ENCODE results near the gene PAPOLG.

PAPOLG gene

DNA sequence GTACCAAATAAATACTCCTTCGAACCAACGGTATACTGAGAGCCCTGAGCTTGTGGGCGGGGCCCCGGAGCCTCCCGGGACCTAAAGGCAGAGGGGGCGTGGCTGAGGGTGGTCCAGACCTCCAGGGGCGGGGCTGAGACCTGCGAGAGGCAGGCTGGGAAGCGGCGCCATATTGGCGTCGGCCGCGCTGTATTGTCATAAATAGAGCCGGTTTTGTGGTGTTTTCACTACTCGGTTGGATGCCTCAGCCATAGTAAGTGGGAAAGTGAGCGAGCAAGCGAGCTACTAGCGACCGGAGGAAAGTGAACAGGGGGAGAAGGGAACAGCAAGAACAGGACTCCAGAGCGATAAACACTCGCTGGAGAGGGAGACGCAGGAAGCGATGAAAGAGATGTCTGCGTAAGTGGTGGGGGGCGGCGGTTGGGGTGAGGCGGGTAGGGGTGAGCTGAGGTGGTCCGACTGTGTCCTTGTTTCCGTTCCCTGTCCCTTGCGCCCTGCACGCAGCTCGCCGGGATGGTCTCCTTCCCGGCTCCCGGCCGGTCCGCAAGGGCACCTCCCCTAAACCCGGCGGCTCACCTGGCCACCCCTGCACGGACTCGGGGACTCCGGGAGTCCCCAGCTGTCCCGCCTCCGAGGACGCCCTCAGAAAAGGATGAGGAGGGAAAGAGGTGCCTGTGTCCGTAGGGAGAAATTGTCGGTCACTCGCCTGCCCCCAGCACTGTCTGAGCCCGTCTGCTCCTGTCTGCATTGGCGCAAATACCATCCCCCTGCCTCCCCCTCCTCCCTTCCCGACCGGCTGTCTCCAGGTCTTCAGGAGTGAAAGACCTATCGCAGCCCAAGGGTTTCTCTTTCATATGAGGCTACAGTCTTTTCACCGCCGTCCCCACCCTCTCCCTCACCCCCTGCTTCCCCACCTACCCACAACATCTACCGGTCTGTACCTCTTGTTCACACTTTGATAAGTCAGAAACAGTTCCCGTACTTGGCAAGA is at the start of gene PAPOLG:
TSS of gene PAPOLG (plus strand) at position 172 of the 991 bp plus-strand sequence. CDS start at position 383, 211 bp downstream.
- peak; percentile 82 for DNase-seq (ENCODE audit: low spot score)

GRCh38 chr2:60707750-60708371 is 48.2 kb upstream of the PAPOLG start:
- DNase-seq (ENCODE audit: low spot score), result peak; percentile 31

- DNase-seq (ENCODE audit: low spot score), result no peak
These were observed 47.3 kb upstream of the PAPOLG start for GRCh38 chr2:60708630-60709320.

- no peak for DNase-seq (ENCODE audit: low spot score)
These were observed 45.4 kb upstream of the PAPOLG start for GRCh38 chr2:60710707-60711106.

DNA sequence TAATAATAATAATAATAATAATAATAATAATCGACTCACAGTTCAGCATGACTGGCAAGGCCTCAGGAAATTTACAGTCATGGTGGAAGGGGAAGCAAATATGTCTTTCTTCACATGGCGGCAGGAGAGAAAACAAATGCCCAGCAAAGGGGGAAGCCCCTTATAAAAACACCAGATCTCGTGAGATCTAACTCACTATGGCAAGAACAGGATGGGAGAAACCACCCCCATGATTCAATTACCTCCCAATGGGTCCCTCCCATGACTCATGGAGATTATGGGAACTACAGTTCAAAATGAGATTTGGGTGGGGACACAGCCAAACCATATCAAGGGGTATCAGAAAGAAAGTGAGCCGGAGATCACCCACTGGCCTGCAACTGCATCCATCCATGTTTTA is 40.5 kb upstream of the PAPOLG start:
- no peak for DNase-seq (ENCODE audit: low spot score)

DNA sequence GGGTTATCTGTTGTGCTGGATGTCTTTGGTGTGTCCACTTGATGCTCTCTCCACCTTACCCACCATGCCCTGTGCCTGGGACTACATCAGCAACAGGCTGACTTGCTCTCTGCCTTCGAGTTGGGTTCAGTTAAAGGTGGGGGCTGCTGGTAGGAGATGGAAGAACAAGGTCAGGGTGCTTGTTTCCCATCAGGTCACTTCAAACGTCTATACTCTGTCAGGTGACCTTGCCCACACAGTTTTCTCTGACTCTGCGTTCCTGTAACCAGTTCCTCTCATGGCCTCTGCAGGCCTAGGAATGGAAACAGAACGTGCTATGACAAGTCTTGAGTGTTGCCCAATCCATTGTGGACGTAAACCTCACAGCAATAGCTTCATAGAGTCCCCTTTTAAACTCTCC is 38.4 kb upstream of the PAPOLG start:
- DNase-seq (ENCODE audit: low spot score), result no peak

DNA sequence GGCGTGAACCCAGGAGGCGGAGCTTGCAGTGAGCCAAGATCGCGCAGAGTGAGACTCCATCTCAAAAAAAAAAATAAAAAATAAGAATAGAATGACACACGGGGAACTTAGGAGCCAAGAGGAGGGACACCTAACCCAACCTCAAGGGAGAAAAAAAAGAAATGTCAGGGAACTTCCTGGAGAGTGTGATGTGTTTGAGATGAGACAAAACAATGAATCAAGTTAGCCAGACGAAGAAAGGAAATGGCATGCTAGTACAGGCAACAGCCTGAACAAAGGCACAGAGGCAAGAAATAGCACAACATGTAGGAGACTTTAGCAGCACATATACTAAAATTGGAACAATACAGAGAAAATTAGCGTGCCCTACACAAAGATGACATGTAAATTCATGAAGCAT is 36.7 kb upstream of the PAPOLG start:
- no peak for DNase-seq (ENCODE audit: low spot score)

GRCh38 chr2:60725466-60725865 is 30.6 kb upstream of the PAPOLG start:
- no peak for DNase-seq (ENCODE audit: low spot score)

DNA sequence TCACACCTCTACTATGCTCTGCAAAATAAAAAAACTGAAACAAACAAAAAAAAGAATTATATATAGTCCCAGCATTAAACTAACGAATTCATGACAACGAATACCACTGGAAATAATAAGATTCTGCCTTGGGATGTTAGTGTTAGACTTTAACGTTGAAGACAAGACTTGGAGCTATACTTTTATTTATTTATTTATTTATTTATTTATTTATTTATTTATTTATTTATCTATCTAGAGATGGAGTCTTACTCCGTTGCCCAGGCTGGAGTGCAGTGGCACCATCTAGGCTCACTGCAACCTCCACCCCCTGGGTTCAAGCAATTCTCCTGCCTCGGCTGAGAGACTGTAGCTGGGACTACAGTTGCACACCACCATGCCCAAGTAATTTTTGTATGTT is 27.2 kb upstream of the PAPOLG start:
- DNase-seq (ENCODE audit: low spot score), result no peak

DNA sequence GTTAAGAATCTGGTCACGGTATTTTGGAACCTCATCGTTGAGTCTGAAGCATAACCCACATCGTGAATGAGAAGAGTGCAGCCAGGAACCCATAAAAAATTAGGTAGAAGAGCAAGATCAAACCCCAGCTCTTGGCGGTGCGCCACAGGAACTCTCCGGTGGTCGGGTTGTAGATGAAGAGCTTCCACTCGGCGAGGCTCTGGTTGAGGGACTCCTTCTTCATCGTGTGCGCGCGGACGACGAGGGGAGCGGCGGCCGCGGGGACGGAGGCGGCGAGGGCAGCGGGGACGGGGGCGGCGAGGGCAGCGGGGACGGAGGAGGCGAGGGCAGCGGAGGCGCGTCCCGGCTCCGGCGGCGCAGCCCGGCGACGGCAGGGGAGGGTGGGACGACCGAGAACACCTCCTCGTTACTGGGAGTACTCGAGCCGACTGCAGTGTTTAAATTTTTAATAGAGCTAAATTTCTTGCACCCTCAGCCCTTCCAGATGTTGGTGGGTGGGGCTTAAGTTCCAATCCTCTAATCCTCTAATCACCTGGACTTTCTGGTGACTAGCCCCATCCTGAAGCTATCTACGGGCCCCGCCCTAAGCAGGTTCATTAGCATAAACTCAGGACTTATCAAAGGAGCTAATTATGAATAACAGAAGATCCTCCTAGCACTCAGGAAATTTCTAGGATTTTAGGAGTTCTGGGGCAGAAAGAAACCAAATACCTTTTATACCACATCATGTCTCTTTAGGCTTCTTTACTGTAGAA is 20.4 kb upstream of the PAPOLG start:
- no peak for DNase-seq (ENCODE audit: low spot score)

DNA sequence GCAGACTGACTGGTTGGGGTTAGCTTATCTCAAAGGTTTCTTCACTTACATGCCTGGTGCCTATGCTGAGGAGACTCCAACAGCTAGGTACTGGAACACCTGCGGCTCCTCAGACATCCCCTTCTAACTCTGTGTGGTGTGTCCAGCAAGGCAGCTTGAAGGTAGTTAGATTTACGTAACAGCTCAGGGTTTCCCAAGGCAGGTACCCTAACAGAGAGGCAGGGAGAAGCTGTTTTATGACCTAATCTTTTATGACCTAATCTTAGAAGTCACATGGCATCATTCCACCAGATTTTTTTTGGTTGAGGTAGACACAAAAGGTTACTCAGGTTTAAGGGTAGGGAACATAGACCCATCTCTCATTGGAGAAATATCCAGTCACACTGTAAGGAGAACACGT is 17.4 kb upstream of the PAPOLG start:
- DNase-seq (ENCODE audit: low spot score), result no peak

GRCh38 chr2:60739156-60739555 is 16.9 kb upstream of the PAPOLG start:
- DNase-seq (ENCODE audit: low spot score), result no peak

- DNase-seq (ENCODE audit: low spot score), result no peak
These were observed 14.5 kb upstream of the PAPOLG start for GRCh38 chr2:60741576-60741975.

DNA sequence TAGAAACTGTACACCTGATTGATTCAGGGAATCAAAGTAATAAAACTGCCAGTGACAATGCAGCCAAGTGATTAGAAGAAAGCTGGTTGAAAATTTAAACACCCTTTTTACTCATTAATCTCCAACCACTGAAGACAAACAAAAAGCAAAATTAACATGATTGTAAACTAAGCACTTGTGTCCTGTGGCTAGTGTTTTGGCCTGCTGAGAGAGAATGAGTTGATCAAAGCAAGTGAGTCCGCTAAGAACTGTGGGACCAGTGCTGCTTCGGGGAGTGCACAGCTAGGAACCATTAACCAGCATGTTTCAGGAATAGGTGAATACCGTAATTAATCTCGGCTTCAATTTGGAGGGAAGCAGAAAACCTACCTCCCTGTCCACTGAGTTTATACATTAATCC is 13.6 kb upstream of the PAPOLG start:
- DNase-seq (ENCODE audit: low spot score), result no peak

GRCh38 chr2:60745330-60745729 is 10.7 kb upstream of the PAPOLG start:
- DNase-seq (ENCODE audit: low spot score), result no peak

- DNase-seq (ENCODE audit: low spot score), result no peak
These were observed 10.3 kb upstream of the PAPOLG start for GRCh38 chr2:60745761-60746160.

DNA sequence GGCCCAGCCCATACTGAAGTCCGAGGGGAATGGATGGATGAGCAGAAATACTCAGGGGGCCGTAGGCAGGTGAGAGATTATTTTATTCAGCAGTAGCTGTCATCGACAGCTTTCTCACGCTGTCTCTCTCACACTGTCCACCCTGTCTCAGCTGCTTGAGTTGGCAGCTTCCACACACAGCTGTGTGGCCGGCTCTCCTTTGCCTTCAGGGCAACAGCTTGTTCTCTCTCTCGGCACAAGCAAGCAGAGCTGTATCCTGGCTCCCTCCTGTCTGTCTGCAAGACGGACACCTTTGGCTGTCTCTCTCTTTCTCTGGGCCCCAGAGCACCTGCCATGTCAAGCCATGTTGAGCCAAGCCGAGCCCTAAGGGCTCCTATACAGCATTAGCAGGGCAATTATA is 9.8 kb upstream of the PAPOLG start:
- no peak for DNase-seq (ENCODE audit: low spot score)

DNA sequence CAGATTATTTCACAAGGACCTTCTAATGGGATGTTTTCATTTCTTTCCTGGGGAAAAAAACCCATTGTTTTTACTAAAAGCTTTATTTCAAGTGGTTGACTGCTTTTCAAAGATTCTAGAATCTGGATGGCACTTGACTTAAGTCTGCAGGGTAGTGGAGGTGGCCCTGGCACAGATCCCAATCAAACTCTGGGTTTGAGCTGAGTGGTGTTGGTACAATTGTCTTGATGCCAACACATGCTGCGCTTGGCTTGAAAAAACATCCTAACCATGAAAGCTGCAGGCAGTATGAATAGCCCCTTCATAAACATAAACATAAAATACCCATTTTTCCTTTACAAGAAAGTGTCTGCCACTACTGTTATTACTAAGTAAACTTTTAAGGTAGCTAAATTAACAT is 3.6 kb downstream of the PAPOLG start:
- DNase-seq (ENCODE audit: low spot score), result no peak

DNA sequence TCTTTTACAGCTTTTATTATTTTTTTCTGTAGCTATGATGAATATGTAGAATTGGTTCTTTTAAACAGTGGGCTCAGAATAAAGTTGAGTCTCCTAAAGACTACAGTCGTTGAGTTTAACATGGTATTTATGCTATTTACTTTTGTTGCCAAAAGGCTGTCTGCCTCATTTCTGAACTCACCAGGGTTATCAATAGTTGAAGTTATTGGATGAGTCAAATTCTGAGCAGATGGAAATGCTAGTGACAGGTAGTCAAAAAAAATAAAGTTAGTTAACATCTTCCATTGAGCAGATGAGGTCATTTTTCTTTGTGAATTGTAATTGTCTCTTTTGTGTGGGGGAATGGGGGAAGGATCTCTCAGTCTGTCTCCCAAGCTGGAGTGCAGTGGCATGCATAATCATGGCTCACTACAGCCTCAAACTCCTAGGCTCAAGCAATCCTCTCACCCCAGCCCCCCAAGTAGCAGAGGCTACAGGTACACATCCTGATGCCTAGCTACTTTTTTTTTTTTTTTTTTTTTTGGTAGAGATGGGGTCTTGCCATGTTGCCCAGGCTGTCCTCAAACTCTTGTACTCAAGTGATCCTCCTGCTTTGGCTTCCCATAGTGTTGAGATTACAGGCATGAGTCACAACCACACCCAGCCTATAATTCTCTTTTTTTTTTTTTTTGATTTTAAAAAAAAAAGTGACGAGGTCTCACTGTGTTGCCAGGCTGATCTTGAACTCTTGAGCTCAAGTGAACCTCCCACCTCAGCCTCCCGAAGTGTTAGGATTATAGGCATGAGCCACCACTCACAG is 8.9 kb downstream of the PAPOLG start:
- DNase-seq (ENCODE audit: low spot score), result no peak

DNA sequence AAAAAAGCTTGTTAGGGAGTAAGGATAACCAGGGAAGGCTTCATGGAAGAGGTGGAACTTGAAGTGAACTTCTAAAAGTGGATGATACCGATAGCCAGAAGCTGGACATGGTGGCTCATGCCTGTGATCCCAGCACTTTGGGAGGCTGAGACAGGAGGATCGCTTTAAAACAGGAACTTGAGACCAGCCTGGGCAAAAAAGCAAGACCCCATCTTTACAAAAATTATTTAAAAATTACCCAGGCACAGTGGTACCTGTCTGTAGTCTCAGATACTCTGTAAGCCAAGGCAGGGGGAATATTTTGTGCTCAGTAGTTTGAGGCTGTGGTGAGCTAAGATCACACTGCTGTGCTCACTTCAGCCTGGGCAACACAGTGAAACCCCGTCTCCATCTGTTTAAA is 10.2 kb downstream of the PAPOLG start:
- no peak for DNase-seq (ENCODE audit: low spot score)

GRCh38 chr2:60771508-60771907 is 15.4 kb downstream of the PAPOLG start:
- no peak for DNase-seq (ENCODE audit: low spot score)

All from HuH-7.5 (cell line).